GM18517 (cell line): Measurements from ENCODE around the gene KIRREL3.
A peak's percentile ranks its signal among the peaks of the same experiment; 100 is the strongest.

Experiments used
- ATAC-seq: cut with Tn5 transposase; IDR thresholded peaks from one replicate; pipeline ENCODE4 v1.9.1; 2021; ENCODE audit warnings: mild to moderate bottlenecking, moderate library complexity; ENCODE audit not compliant: unreplicated experiment

KIRREL3 gene

GRCh38 chr11:126418887-126419286, 581.7 kb downstream of the KIRREL3 start:
- ATAC-seq: no peak

- ATAC-seq: no peak
These were observed 583.3 kb downstream of the KIRREL3 start for GRCh38 chr11:126417091-126417862.

- ATAC-seq: peak; percentile 50
These were observed 584.0 kb downstream of the KIRREL3 start for GRCh38 chr11:126416542-126417090.

- ATAC-seq: no peak
These were observed 584.7 kb downstream of the KIRREL3 start for GRCh38 chr11:126415669-126416420.

- no peak for ATAC-seq
These were observed 585.4 kb downstream of the KIRREL3 start for GRCh38 chr11:126415128-126415527.

GRCh38 chr11:126414615-126415014, 586.0 kb downstream of the KIRREL3 start:
- no peak for ATAC-seq

- no peak for ATAC-seq
These were observed 586.6 kb downstream of the KIRREL3 start for GRCh38 chr11:126413843-126414405.

- no peak for ATAC-seq
These were observed 587.1 kb downstream of the KIRREL3 start for GRCh38 chr11:126413426-126413825.

- no peak for ATAC-seq
These were observed 588.6 kb downstream of the KIRREL3 start for GRCh38 chr11:126411971-126412381.

GRCh38 chr11:126410649-126411048, 589.9 kb downstream of the KIRREL3 start:
- no peak for ATAC-seq

- ATAC-seq: no peak
These were observed 591.0 kb downstream of the KIRREL3 start for GRCh38 chr11:126409620-126409985.

- ATAC-seq: no peak
These were observed 591.5 kb downstream of the KIRREL3 start for GRCh38 chr11:126408901-126409619.

GRCh38 chr11:126408496-126408895, 592.1 kb downstream of the KIRREL3 start:
- ATAC-seq: no peak

GRCh38 chr11:126407682-126408288, 592.8 kb downstream of the KIRREL3 start:
- ATAC-seq: no peak

GRCh38 chr11:126407101-126407521, 593.5 kb downstream of the KIRREL3 start:
- ATAC-seq: no peak

- no peak for ATAC-seq
These were observed 594.2 kb downstream of the KIRREL3 start for GRCh38 chr11:126406368-126406767.

GRCh38 chr11:126405906-126406305, 594.7 kb downstream of the KIRREL3 start:
- no peak for ATAC-seq

- ATAC-seq: no peak
These were observed 595.2 kb downstream of the KIRREL3 start for GRCh38 chr11:126405374-126405773.

GRCh38 chr11:126404367-126404766, 596.2 kb downstream of the KIRREL3 start:
- ATAC-seq: no peak

- ATAC-seq: peak; percentile 81
These were observed 596.9 kb downstream of the KIRREL3 start for GRCh38 chr11:126403658-126404057.
